Tibial nerve (tissue), 4 donors: Measurements from ENCODE around the gene GPR158. TPM values are rescaled to one million over a fixed set of nuclear protein-coding genes. Genes with fewer than 3 reads are reported as not detected.

Experiments used
- DNase-seq, 2 donors: peaks; one replicate each; pipeline ENCODE4 v3.0.0-alpha.2; 2019; ENCODE audit warnings: low spot score in 2 of 2
- H3K27ac ChIP-seq, 4 donors: fragments of 200-600 bp; sonication (generic) in 3 of 4; one replicate each; pipeline ENCODE4 v1.5.1; 2017 to 2019; ENCODE audit warnings: mild to moderate bottlenecking in 1 of 4
- H3K27me3 ChIP-seq, 2 donors: fragments of 200-600 bp; sonication (generic) in 1 of 2; one replicate each; pipeline versions ENCODE4 v1.5.1 to v1.6.0; 2017 to 2019
- H3K36me3 ChIP-seq, 3 donors: fragments of 200-600 bp; sonication (generic); one replicate each; pipeline ENCODE4 v1.5.1; 2018 to 2019
- H3K4me1 ChIP-seq, 4 donors: fragments of 200-600 bp; sonication (generic) in 3 of 4; one replicate each; pipeline ENCODE4 v1.5.1; 2017 to 2019
- H3K4me3 ChIP-seq, 4 donors: fragments of 200-600 bp; sonication (generic) in 3 of 4; one replicate each; pipeline ENCODE4 v1.5.1; 2017 to 2019; ENCODE audit warnings: mild to moderate bottlenecking in 1 of 4, moderate library complexity in 1 of 4
- H3K9me3 ChIP-seq, 4 donors: fragments of 200-600 bp; sonication (generic) in 3 of 4; one replicate each; pipeline ENCODE4 v1.5.1; 2017 to 2019
- EP300 ChIP-seq, 2 donors: sonication (generic); formaldehyde crosslinking; IDR thresholded peaks; one replicate each; pipeline ENCODE4 v1.6.1; 2017; ENCODE audit warnings: antibody characterized with exemption in 2 of 2, mild to moderate bottlenecking in 1 of 2
- POLR2A ChIP-seq, 2 donors: fragments of 450-650 bp; IDR thresholded peaks; one replicate each; pipeline ENCODE4 v1.6.1; 2017; ENCODE audit warnings: antibody characterized with exemption in 2 of 2, mild to moderate bottlenecking in 2 of 2, moderate library complexity in 2 of 2
- WGBS, 2 donors: methylation state at CpG; one replicate each; pipeline ENCODE4 v1.1.5; 2018; 5-methylcytosine and 5-hydroxymethylcytosine counted together
- total RNA-seq, 4 donors: library from RNA; depleted of rRNA; stranded (reverse); fragments of >200 nt; gene quantifications; one replicate each; pipeline ENCODE4 v1.1.0, GENCODE V29; 2016
- TF ChIP-seq, protein P1 (sequence below), 5 experiments: fragments of 200-600 bp in 3 of 5; fragments of 450-650 bp in 2 of 5; sonication (generic) in 3 of 5; IDR thresholded peaks; one replicate each; pipeline ENCODE4 v1.5.1; 2016 to 2019; ENCODE audit warnings: antibody characterized with exemption in 5 of 5, mild to moderate bottlenecking in 3 of 5, moderate library complexity in 2 of 5

GPR158 gene
- total RNA-seq, 4 donors from 2014 or later: under 0.01 to 0.39 (median under 0.01) TPM

DNA sequence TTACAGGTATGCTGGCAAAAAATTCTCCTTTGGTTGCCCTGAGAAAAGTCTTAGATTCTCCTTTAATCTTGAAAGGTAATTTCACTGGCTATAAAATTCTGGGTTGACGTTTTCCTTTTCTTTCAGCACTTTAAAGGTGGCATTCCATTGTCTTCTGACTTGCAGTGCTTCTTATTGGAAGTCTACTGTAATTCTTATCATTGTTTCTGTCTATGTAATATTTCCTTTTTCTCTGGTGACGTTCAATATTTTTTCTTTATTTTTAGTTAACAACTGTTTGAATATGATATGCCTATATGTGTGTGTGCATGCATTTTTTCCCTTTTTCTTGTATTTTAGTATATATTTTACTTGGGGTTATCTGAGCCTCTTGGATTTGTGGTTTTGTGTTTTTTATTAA is 111.0 kb downstream of the GPR158 start:
- DNase-seq: no peak
- H3K27me3 ChIP-seq: no peaks in the 10 kb centered on the region
- no peaks in the 10 kb centered on the region for H3K4me1 ChIP-seq
- no peak overlapping the region for H3K4me3 ChIP-seq
- H3K27ac ChIP-seq: no peak overlapping the region
- 67 to 72% methylated on average over 2 of the region's 2 CpGs for WGBS, 2 donors
- H3K9me3 ChIP-seq: peaks cover 0 to 19% (median 2%) of the 10 kb centered on the region in 4 donors
- H3K36me3 ChIP-seq: no peaks in the 10 kb centered on the region
- no peak for TF ChIP-seq POLR2A (IDR thresholded peaks at IDR 0.05)
- TF ChIP-seq, protein P1, sequence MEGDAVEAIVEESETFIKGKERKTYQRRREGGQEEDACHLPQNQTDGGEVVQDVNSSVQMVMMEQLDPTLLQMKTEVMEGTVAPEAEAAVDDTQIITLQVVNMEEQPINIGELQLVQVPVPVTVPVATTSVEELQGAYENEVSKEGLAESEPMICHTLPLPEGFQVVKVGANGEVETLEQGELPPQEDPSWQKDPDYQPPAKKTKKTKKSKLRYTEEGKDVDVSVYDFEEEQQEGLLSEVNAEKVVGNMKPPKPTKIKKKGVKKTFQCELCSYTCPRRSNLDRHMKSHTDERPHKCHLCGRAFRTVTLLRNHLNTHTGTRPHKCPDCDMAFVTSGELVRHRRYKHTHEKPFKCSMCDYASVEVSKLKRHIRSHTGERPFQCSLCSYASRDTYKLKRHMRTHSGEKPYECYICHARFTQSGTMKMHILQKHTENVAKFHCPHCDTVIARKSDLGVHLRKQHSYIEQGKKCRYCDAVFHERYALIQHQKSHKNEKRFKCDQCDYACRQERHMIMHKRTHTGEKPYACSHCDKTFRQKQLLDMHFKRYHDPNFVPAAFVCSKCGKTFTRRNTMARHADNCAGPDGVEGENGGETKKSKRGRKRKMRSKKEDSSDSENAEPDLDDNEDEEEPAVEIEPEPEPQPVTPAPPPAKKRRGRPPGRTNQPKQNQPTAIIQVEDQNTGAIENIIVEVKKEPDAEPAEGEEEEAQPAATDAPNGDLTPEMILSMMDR (IDR thresholded peaks at IDR 0.05): no peak
- no peak for TF ChIP-seq EP300 (IDR thresholded peaks at IDR 0.05)

DNA sequence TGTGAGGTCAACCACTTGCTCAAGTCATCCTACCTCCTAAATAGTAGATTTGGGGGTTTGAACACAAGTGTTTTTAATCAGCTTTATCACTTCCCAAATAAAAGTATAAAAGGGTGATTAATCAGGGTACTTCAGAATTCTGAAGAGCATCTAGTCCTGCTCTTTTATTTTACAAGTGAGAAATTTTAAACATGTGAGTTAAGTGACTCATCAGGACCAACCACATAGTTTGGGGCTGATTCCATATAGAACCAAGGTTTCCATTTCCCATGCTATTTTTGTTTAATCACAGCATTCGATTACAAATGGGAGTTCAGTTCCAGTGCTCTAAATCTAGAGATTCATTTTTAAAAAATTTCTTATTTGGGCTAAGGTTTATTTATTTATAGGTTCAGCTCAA is 113.4 kb downstream of the GPR158 start:
- WGBS, 2 donors: 81 to 86% methylated on average over 1 of the region's 1 CpG
- Histone ChIP-seq H3K4me3 (no peak overlapping the region), H3K27ac (no peak overlapping the region), H3K9me3 (peaks cover 0 to 19% (median 2%) of the 10 kb centered on the region in 4 donors), H3K36me3 (no peaks in the 10 kb centered on the region), H3K4me1 (no peaks in the 10 kb centered on the region), H3K27me3 (no peaks in the 10 kb centered on the region)
- TF ChIP-seq EP300 (IDR thresholded peaks at IDR 0.05): no peak
- no peak for TF ChIP-seq POLR2A (IDR thresholded peaks at IDR 0.05)
- TF ChIP-seq, protein P1 (IDR thresholded peaks at IDR 0.05): no peak
- DNase-seq: no peak

DNA sequence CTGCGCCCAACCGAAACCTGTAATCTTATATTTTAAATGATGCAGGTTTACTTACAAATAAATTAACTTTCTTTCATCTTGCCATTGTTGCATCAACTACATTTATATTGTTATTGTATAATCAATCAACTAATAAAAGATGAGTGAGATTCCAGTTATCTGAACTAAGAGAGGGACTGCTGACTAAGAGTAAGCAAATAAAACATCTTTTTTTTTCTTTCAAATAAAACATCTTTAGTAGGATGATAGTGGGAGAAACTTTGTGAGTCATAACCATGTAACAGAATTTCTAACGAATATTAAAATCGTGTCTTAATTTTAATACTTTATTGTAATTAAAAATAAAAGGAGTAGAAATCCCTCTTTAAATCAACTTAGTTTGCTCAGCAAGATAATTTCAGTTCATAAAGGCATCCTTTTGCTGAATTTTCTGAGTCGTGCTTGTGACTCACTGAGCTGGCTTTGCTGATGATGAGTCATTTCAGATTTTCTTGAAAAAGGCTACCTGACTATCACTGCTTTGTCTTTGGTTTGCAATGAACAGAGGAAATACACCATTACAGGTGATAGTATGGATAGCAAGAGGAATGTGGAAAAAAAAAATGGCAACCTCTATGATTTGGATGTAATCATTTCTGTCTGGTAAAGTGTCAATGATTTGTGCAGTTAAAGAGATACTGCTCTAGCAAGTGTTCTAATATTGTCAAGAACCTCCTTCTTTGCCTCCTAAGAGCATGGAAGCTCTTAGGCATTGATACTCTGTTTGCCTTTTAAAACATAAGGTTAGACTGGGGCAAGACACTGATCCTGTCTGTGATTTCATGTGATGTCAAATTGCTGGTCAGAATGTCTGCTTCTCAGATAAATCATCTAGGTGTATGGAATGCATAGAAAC is 119.5 kb downstream of the GPR158 start:
- Histone ChIP-seq H3K27ac (no peak overlapping the region), H3K4me3 (no peak overlapping the region), H3K9me3 (no peaks in the 10 kb centered on the region), H3K4me1 (no peaks in the 10 kb centered on the region), H3K36me3 (no peaks in the 10 kb centered on the region), H3K27me3 (no peaks in the 10 kb centered on the region)
- no peak for DNase-seq
- no peak for TF ChIP-seq POLR2A (IDR thresholded peaks at IDR 0.05)
- WGBS, 2 donors: 82 to 86% methylated on average over 5 of the region's 5 CpGs

DNA sequence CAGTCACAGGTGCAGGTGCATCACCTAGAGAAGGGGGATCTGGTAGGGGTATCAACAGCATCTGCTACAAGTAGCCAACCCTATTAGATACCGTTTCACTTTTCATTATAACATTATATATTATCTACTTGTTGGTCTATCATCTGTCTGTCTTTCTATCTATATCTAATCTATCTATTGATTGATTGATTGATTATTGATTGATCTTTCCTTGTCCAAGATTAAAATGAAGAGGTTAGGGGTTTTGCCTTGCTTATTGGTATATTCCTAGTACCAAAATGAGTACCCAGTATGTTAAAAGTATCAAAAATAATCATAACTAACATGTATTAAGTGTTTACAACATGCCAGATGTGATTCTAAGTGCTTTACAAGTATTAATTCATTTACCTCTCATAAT is 121.5 kb downstream of the GPR158 start:
- no peaks in the 10 kb centered on the region for H3K27me3 ChIP-seq
- H3K9me3 ChIP-seq: no peaks in the 10 kb centered on the region
- no peak overlapping the region for H3K4me3 ChIP-seq
- DNase-seq: no peak
- H3K27ac ChIP-seq: no peak overlapping the region
- no peaks in the 10 kb centered on the region for H3K4me1 ChIP-seq
- no peaks in the 10 kb centered on the region for H3K36me3 ChIP-seq
- WGBS, 2 donors: 88% methylated on average over 1 of the region's 1 CpG
- TF ChIP-seq POLR2A (IDR thresholded peaks at IDR 0.05) (no peak), EP300 (IDR thresholded peaks at IDR 0.05) (no peak)
- TF ChIP-seq, protein P1 (IDR thresholded peaks at IDR 0.05): no peak

DNA sequence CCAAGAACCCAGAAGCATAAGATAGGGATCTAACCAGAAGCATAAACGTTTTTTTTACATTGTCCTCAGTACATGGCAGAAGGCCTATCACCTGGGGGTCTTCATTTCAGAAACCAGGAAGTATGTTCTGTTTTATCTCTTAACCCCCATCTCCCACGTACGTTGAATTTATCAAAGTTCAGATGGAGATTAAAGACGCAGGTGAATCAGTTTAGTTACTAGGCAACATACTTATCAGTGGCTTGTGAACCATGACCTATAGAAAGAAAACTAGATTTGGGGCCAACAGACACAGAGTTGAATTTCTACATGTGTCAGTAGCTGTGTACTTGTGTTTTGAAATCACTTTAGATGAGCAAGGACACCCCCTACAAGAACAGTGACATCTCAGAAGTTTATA is 122.7 kb downstream of the GPR158 start:
- H3K4me1 ChIP-seq: no peaks in the 10 kb centered on the region
- no peak overlapping the region for H3K27ac ChIP-seq
- 67 to 77% methylated on average over 4 of the region's 4 CpGs for WGBS, 2 donors
- no peak overlapping the region for H3K4me3 ChIP-seq
- H3K9me3 ChIP-seq: no peaks in the 10 kb centered on the region
- no peak for DNase-seq
- no peaks in the 10 kb centered on the region for H3K27me3 ChIP-seq
- no peaks in the 10 kb centered on the region for H3K36me3 ChIP-seq
- TF ChIP-seq POLR2A (IDR thresholded peaks at IDR 0.05): no peak
- TF ChIP-seq, protein P1 (IDR thresholded peaks at IDR 0.05): no peak
- no peak for TF ChIP-seq EP300 (IDR thresholded peaks at IDR 0.05)
